Measurements from ENCODE around the gene RNF227.
"Not testable (repeated sequence)": the region's sequence is repeated elsewhere in the genome, so short reads cannot be mapped to it uniquely, and the experiment has no call there.

The RNF227 gene

GRCh38 chr17:7888184-7888920, 27.7 kb downstream of the RNF227 start, which contains the start of gene CHD3:
Gene CHD3 (plus strand): TSS chr17:7888789. CDS start chr17:7889001, 212 bp downstream.
- DNase-seq (ENCODE audit: low read depth) = no peak

- peak; percentile 86 for DNase-seq (ENCODE audit: low read depth)
Measured at GRCh38 chr17:7887482-7888183, 28.5 kb downstream of the RNF227 start.

- no peak for DNase-seq (ENCODE audit: low read depth)
Measured at GRCh38 chr17:7887038-7887481, 29.0 kb downstream of the RNF227 start.

- DNase-seq (ENCODE audit: low read depth) = no peak
Measured at GRCh38 chr17:7886227-7887037, 29.7 kb downstream of the RNF227 start.

DNA sequence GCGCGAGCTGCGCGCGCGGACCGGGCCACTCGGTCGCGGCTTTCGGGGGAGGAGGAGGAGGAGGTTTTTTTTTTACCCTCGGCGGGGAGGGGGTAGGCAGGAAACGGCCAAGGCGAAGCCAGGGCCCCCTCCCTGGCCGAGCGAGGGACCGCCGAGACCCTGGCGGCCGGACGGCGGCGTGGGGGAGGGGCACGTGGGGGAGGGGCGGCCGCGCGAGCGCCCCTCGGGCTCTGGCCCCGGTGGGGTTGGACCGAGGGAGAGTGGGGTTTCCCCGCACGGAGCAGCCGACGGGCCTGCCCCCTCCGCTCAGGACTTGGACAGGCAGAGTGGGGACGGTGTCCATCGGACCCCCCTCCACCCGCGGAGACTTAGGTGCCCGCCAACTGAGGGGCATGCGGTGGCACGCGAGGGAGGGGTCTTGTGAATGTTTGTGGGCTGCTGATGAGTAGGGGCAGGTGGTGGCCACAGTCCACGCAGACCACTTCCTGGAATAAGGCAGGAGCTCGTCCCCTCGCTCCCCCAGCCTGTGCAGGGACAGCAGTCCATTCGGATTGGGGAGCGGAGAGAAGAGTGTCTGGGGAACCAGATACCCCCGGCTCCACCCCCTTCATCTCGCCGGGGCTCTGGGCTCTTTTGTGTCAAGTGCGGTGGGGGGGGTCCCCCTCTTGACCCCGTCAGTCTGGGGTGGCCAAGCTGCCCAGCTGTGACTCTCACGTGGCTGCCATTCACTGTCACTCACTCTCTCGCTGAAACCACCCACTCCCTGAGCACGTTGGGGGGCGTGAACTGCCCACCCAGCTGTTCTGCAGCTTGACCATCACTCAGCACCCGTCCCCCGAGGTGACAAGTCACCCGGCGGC, 30.5 kb downstream of the RNF227 start:
- DNase-seq (ENCODE audit: low read depth) = no peak

- DNase-seq (ENCODE audit: low read depth) = no peak
Measured at GRCh38 chr17:7884581-7885366, 31.3 kb downstream of the RNF227 start.

GRCh38 chr17:7883781-7884386, 32.2 kb downstream of the RNF227 start:
- no peak for DNase-seq (ENCODE audit: low read depth)

GRCh38 chr17:7882629-7883028, 33.5 kb downstream of the RNF227 start:
- no peak for DNase-seq (ENCODE audit: low read depth)

GRCh38 chr17:7882068-7882467, 34.0 kb downstream of the RNF227 start:
- no peak for DNase-seq (ENCODE audit: low read depth)

- DNase-seq (ENCODE audit: low read depth) = no peak
Measured at GRCh38 chr17:7881276-7882054, 34.6 kb downstream of the RNF227 start.

- DNase-seq (ENCODE audit: low read depth) = no peak
Measured at GRCh38 chr17:7880076-7880868, 35.8 kb downstream of the RNF227 start.

DNA sequence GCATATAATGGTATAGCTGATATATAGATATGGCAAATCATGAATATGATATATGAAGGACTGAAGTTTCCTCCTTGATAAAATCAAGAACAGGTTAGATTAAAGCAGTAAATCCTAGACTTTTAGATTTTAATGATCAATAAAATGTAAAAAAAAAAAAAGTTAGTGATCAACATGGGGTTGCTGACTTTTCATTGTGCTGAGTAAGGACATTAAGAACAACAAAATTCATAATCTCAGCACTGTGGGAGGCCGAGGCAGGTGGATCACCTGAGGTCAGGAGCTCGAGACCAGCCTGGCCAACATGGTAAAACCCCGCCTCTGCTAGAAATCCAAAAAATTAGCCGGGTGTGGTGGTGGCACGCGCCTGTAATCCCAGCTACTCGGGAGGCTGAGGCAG, 37.9 kb downstream of the RNF227 start:
- no peak for DNase-seq (ENCODE audit: low read depth)

DNA sequence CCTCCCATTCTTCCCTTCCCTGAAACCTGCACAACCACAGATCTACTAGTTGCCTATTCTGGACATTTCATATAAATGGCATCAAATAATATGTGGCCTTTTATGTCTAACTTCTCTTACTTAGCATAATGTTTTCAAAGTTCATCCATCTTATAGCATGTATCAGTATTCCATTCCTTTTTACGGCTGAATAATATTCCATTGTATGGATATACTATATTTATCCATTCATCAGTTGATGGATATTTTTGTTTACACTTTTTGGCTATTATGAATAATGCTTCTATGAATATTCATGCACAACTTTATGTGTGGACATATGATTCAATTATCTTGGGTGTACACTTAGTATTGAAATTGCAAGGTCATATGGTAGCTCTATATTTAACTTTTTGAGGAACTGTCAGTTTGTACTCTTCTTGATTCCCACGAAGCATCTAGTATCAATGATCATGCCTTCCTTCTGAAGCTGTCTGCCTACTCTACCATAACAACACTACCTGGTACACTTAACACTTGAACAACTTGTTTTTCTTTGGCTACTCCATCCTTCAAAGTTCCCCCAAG, 40.2 kb downstream of the RNF227 start:
- DNase-seq (ENCODE audit: low read depth) = no peak

GRCh38 chr17:7873051-7873450, 43.0 kb downstream of the RNF227 start:
- DNase-seq (ENCODE audit: low read depth) = no peak

- DNase-seq (ENCODE audit: low read depth) = no peak
Measured at GRCh38 chr17:7867881-7868329, 48.2 kb downstream of the RNF227 start.

GRCh38 chr17:7864995-7865650, 51.0 kb downstream of the RNF227 start:
- no peak for DNase-seq (ENCODE audit: low read depth)

- DNase-seq (ENCODE audit: low read depth) = not testable (repeated sequence)
Measured at GRCh38 chr17:7864384-7864783, 51.7 kb downstream of the RNF227 start.
